ENCODE data around the gene INSL3.
"Not testable (repeated sequence)": the region's sequence is repeated elsewhere in the genome, so short reads cannot be mapped to it uniquely, and the experiment has no call there.

INSL3 gene

DNA sequence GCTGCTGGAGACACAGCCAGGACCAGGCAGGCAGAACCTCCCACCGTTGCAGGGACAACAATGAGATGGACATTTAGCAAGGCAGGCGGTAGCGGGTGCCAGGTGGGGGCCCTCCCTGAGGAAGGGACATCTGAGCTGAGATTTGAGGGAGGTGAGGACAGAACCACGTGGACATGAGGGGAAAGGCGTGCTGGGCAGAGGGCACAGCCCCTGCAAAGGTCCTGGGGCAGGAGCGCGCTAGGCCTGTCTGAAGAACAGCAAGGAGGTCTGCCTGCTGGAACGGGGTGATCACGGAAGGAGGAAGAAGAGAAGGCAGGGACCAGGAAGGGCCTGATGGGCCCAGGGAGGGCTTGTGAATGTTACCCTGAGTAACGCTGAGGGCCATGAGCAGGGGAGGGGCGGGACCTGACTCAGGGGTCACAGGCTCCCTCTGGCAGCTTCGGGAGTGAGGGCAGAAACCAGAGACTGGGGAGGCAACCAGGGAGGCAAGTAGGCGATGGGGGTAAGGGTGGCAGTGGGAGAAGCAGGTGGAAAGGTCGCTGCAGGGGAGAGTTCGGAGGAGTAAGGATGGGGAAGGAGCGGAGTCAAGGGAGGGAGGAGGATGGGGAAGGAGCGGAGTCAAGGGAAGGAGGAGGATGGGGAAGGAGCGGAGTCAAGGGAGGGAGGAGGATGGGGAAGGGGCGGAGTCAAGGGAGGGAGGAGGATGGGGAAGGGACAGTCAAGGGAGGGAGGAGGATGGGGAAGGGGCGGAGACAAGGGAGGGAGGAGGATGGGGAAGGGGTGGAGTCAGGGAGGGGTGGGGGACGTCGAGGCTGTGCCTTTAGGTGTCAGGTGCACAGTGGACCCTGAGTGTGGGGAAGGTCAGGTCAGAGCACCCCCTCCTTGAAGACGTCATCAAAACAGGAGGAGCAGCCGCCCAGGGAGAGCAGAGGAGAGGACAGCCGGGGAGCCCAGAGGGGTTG is 42.1 kb downstream of the INSL3 start:
- no peak for DNase-seq

DNA sequence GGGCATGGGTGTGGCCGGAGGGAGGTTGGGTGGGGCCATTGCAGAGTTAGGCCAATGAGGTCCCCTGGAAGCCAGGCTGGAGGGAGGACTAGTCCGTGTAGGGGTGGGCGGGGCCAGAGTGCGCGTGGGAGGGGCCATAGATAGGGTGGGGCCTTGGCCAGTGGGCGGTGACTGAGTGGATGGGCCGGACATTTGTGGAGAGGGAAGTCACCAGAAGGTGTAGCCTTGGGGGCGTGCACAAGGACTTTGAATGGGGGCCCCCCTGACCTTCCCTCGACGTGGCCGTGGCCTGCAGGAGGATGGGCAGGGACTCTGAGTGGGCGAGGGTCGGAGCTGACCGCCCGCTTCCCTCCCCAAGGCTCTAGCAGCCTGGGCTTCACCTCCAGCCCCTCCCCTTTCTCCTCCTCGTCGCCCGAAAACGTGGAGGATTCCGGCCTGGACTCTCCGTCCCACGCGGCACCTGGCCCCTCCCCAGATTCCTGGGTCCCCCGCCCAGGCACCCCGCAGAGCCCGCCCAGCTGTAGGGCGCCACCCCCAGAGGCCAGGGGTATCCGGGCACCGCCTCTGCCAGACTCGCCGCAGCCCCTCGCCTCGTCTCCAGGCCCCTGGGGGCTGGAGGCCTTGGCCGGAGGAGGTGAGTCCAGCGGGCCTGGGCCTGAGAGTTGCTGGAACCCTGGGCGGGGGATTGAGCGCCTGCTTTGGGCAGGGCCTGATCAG is 42.9 kb downstream of the INSL3 start:
- DNase-seq, result no peak

DNA sequence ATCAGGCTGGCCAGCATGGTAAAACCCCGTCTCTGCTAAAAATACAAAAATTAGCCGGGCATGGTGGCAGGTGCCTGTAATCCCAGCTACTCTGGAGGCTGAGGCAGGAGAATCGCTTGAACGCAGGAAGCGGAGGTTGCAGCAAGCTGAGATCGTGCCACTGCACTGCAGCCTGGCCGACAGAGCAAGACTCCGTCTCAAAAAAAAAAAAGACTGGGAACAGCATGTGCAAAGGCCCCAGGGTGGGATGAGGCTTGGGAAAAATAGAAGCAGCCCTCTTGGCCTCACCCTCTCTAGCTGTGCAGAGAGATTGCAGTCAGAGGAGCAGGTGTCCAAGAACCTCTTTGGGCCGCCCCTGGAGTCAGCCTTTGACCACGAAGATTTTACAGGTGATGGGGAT is 43.5 kb downstream of the INSL3 start:
- not testable (repeated sequence) for DNase-seq

DNA sequence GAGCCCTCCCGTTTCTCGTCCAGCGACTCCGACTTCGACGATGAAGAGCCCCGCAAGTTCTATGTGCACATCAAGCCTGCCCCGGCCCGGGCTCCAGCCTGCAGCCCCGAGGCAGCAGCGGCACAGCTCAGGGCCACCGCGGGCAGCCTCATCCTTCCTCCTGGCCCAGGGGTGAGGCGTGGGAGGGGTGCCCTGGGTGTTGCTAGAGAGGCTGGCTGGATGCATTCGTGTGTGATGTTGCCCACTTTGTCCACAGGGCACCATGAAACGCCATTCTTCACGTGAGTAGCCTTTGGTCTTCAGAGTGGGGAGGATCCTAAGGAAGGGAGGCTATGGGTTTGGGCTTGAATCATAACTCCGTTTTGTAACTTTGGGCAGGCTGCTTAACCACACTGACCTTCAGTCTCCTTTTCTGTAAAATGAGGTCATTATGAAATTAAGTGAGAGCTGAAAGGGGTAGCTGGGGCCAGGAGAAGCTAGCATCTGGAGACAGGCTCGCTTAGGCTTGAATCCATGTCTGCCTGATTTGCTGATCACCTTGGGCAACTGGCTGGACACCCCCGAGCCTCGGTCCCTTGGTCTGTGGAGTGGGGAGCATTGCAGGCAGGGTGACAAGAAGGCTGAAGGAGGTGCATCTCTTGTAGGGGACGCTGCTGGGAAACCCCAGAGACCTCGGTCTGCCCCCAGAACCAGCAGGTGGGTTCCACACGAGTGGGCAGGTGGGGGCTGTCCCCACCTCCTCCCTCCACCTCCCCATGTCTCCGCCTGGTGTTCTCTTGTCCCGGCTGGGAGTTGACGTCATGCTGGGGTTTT is 45.1 kb downstream of the INSL3 start:
- DNase-seq, result no peak

DNA sequence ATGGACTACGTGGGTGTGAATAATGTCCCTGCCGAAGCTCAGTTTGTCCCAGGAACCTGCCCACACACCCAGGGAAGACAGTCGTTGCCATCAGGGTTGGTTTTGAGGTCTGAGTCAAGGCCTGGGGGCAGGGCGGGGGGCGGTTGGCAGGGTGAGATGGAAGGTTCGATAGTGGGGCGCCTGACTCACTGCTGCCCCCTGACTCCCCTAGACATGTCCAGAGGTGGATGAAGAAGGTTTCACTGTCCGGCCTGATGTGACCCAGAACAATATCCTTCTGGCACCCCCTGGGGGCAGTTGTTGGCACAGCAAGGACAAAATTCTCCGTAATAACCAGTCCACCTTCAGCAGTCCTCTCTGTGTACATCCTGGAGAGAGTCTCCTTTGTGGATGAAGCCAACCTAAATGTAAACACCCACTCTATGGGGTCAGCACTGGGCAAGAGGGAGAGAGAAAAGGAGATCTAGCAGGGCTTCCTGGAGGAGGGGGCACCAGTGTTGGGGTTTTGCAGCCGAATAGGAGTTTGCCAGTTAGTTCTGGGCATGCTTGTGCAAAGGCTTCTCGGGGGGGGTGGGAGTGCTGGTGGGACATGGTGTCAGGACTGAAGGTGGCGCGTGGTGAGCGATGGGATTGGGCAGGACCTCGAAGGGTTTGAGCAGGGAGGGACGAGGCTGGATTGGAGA is 45.9 kb downstream of the INSL3 start:
- peak; percentile 54 for DNase-seq

DNA sequence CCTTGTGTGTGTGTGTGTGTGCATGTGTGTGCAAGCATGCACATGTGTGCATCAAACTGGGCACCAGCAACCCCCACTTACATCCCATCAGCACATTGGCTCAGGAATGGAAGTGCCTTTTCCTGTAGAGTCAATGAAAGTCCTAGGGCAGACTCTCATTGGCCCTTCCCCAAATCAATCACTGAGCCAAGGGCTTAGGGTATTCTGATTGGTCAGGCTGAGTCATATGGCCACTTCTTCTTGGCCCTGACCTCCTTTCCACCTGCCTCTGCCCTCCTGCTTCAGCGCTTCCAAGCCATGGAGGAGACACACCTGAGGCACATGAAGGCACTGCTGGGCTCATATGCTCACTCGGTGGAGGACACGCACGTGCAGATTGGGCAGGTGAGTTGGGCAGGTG is 49.1 kb downstream of the INSL3 start:
- no peak for DNase-seq

DNA sequence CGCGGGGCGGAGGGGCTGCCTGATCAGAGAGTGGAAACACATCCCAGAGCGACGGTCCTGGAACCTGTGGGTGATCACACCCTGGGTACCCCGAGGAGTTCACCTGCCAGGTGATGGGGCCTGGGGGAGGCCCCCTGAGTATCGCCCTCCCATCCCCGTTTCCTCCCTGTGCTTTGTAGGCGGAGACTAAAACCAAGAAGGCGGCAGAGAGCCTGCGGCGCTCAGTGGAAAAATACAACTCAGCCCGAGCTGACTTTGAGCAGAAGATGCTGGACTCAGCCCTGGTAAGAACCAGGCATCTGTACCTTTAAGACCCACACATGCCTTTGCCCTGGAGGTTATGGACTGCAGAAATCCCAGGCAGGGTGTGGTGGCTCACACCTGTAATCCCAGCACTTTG is 50.7 kb downstream of the INSL3 start:
- DNase-seq, result no peak

DNA sequence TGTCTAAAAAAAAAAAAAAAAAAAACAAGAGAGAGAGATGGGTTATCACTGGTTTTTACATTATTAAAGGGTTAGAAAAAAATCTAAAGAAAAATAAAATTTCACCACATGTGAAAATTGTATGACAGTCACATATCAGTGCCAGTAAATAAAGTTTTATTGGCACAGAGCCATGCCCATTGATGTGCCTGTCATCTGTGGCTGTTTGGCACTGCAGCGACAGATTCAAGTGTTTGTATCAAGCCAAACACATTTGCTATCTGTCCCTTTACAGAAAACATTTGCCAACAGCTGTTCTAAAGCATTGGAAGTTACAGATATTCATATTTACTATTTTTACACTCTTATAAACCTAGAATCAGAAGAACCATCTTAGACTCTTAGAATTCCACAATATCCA is 53.8 kb downstream of the INSL3 start:
- no peak for DNase-seq

DNA sequence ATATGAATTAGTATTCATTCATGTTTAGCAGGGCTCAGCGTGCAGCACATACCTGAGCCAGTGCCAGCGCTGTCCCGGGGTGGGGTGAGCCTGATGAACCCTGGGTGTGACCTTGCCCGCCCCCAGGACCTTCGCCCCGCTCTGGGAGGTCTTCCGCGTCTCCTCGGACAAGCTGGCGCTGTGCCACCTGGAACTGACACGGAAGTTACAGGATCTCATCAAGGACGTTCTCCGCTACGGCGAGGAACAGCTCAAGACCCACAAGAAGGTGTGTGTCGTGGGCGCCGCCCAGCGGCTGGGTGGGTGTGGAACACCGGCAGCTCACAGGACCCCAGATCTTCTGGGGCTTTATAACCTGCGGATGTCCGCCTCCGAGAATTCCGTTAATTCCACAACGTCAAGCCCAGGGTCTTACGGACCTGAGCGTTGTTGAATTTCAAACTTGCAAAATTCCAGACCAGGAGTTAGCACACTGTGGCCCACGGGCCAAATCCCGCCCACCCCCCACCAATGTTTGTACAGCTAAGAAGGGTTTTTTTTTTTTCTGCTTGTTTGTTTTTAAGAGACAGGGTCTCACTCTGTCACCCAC is 54.7 kb downstream of the INSL3 start:
- no peak for DNase-seq
